HG02870 (cell line): ENCODE results near the gene AHDC1.
"Not testable (repeated sequence)": the region's sequence is repeated elsewhere in the genome, so short reads cannot be mapped to it uniquely, and the experiment has no call there.

Experiments used
- ATAC-seq: cut with Tn5 transposase; IDR thresholded peaks from one replicate; pipeline ENCODE4 v1.9.1; 2021; ENCODE audit warnings: mild to moderate bottlenecking, moderate library complexity; ENCODE audit not compliant: unreplicated experiment

AHDC1 gene

DNA sequence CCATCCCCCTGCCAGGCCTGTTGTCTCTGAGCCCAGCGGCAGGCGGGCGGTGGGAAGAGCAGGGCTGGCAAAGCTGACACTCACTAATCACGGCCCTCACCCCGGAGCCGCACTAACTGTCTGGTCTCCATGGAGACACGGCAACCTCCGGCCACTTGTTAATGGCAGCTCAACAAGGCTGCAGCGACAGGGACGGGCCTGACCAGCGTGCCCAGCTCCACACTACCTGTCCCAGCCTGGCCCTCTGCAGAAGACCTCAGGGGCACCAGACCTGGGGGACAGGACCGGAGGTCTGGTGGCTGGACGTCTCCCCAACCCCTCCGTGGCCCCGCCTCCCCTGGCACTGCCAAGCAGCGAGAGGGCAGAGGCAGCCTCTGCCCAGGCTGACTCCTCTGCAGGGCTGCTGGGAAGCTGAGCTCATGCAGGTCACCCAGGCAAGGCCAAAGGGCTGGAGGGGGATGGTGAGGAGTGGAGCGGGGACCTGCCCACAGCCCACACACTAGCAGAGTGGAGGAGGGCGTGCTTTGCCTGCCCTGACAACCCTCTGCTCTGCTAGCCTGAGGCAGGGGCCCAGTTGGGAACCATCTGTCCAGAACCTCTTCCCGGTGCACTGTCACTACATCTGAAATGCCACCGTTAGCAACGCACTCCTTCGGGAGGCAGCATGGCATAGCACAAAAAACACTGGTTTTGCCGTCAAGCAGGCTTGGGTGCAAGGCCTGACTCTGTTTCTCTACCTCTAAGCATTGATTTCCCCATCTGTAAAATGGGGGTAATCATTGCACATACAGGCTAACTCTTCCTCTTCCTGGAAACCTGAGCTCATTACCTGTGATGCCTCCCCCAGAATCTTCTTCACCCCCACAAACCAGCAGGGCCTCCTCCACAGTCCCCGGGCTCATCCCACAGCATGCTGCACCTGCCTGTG is 84.3 kb downstream of the AHDC1 start:
- ATAC-seq: no peak

DNA sequence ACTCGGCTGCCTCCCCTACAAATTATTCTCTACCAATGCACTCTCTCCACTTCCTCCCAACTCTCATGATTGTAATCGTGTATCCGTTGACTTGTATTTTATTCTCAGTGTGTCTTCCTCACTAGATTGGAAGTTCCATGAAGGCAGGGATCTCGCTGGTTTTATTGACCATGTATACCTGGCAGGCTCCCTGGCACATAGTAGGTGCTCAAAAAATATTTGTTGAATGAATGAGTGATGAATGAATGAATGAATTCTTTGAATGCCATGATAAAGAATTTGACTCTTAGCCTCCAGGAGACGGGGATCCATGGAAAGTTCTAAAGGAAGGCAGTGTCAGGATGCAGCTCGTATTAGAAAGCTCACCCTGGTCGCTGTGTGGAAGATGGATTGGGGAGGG is 85.1 kb downstream of the AHDC1 start:
- no peak for ATAC-seq

- no peak for ATAC-seq
These were observed 85.8 kb downstream of the AHDC1 start for GRCh38 chr1:27517907-27518718.

GRCh38 chr1:27517301-27517700 is 86.6 kb downstream of the AHDC1 start:
- ATAC-seq: no peak

DNA sequence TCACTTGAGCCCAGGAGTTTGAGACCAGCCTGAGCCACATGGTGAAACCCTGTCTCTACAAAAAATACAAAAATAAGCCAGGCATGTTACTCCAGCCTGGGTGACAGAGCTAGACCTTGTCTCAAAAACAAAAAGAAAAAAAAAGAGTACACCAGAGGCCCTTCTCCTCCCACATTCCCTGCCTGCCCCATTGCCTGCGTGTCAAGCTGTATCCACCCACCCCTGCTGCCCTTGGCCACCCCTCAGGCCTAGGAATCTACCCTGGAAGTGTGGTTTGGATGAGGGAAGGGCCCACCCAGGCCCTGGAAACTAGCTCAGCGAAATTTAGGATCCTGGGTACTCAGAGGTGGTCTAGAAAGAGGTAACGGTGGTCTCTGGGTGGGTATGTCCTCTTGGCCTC is 88.3 kb downstream of the AHDC1 start:
- ATAC-seq: no peak

GRCh38 chr1:27513958-27514357 is 90.0 kb downstream of the AHDC1 start:
- no peak for ATAC-seq

GRCh38 chr1:27513528-27513927 is 90.4 kb downstream of the AHDC1 start:
- no peak for ATAC-seq

GRCh38 chr1:27509127-27510080 is 94.5 kb downstream of the AHDC1 start:
- ATAC-seq: no peak

GRCh38 chr1:27507960-27508665 is 95.8 kb downstream of the AHDC1 start:
- ATAC-seq: no peak

DNA sequence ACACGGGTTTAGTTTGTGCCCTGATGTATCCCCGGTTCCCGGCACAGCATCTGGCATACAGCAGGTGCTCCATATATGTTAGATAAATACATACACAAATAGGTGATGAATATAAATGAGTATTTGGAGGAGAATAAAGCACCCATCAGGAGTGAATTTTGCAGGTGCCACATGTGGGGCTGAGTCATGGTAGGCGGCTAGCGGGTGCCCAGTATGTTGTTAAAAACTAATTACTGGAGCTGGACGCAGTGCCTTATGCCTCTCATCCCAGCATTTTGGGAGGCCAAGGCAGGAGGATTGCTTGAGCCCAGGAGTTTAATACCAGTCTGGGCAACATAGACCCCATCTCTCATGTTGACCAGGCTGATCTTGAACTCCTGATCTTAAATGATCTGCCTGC is 97.2 kb downstream of the AHDC1 start:
- no peak for ATAC-seq

DNA sequence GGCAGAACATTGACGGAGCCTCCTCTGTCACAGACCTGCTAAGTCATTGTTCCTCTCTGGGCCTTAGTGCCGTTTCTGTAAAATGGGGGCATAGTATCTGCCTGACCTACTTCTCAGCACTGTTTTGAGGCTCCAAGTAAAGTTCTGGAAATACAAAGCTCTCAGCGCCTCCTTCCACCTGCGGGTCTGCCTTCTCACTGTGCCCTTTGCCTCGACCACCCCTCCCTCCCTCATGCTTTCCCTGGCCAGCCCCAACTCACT is 98.6 kb downstream of the AHDC1 start:
- ATAC-seq: no peak

DNA sequence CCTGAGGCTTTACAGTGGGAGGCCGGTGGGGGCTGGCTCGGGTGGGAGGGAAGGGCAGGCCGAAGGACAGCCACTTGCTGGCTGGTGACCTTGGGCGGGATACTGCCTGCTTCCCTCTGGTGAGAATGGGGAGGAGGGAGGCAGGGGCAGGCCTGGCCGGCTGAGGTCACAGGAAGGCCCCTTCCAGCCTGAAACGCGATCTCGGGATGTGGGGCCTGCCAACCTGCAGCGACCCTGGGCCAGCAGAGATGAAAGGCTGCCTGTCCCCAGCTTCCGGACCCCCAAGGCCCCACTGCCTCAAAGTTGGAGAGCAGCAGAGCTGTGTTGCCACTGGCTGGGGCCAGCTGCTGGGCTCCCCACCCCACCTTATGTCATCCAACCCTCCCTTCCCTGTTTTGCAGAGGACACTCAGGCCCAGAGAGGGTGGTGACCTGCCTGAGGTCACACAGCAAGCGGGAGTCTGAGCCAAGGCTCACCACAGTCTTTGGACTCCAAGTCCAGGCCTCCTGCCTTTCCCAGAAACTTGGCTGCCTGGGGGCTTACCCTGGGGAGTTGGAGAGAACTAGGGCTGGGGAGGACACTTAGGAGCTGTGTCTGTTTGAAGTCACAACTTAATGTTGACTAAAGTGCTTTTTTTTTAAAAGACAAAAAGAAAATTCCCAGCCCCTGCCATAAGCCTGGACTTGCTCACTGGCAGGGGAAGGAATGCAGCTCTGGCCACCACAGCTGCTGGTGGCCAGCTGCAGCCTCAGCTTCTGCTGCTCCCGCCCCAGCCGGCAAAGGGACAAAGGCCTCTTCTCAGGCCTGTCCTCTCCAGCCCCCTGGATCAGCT is 99.1 kb downstream of the AHDC1 start:
- no peak for ATAC-seq

GRCh38 chr1:27503844-27504587 is 99.9 kb downstream of the AHDC1 start:
- ATAC-seq: no peak

- ATAC-seq: no peak
These were observed 100.9 kb downstream of the AHDC1 start for GRCh38 chr1:27503033-27503432.

GRCh38 chr1:27501159-27501558 is 102.8 kb downstream of the AHDC1 start:
- ATAC-seq: not testable (repeated sequence)

DNA sequence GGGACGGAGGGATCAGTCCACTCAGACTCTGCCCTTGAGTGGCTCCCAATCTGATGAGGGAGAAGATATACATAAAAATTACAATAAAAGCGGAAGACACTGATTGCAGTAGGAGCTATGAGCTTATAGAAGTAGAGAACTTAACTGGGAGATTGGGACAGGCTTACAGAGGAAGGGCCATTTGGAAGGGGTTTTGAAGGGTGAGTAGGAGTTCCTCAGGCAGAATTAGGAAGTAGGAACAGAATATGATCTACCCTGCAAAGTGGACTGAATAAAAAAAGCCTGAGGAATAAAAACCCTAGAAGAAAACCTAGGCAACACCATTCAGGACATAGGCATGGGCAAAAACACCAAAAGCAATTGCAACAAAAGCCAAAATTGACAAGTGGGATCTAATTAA is 104.8 kb downstream of the AHDC1 start:
- ATAC-seq: no peak

DNA sequence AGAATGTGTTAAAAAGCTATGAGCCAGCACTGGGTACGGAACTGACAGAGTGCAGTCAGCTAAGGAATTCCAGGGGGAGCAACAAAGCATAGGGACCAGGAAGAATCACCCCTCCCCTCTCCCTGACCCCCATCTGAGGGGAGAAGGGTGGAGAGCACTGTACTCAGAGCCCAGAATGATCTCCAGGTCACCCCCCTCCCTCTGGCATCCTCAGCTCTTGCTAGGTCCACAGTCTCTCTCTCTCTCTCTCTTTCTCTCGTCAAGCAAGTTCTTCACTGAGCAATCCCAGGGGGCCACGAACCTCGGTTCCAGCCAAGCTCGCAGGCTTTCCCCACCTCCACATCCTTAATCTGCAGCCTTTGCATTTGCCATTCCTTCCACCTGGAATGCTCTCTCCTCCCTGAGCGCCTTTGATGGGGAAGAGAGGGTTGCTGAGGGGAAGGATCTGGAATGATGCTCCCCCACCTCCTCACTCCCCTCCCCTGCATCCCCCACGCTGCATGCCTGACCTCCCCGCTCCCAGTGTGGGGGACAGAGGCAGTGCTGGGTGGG is 107.3 kb downstream of the AHDC1 start:
- no peak for ATAC-seq

- no peak for ATAC-seq
These were observed 111.1 kb downstream of the AHDC1 start for GRCh38 chr1:27492796-27493195.
